Heart left ventricle (tissue), 13 donors: Measurements from ENCODE around the gene CDH18.

ENCODE experiments used
- CTCF ChIP-seq, 12 donors: fragments of 200-600 bp; sonication (generic) in 4 of 12; IDR thresholded peaks; one replicate each; pipeline versions ENCODE4 v1.5.0 to v1.8.0; 2018 to 2022; ENCODE audit warnings: antibody characterized with exemption in 12 of 12, mild to moderate bottlenecking in 5 of 12
- POLR2A ChIP-seq, 2 donors: fragments of 450-650 bp; IDR thresholded peaks; one replicate each; pipeline ENCODE4 v1.6.1; 2017; ENCODE audit warnings: antibody characterized with exemption in 2 of 2, mild to moderate bottlenecking in 2 of 2, moderate library complexity in 2 of 2
- donor health status: ischemic (EF 13 %, LVEDD 7.1; RV severe dilation, severe dysfunction).
- donor health status: DM: no; HTN: yes; CAD: no.
- donor health status: DM: no; HTN: no; CAD: no.
- donor health status: ischemic (EF 25% LVEDD 6.9; RV normal size, moderate dysfunction).
- donor health status: ischemic (EF 25% LVEDD 5.7; RV mildly dilated, moderate dysfunction).
- donor health status: ischemic (EF 35%, LVEDD 5.7; RV mildly dilated, moderate dysfunction).
- donor health status: nonischemic (EF 11% LVEDD 7.7; RV severe dilation, severe dysfunction).
- donor health status: DM: yes; HTN: yes; CAD: no.
- donor health status: PGD.
- donor health status: ischemic (EF 29% LVEDD 5.4; RV normal size, mild dysfunction).
- donor health status: nonischemic (EF 23%, LVEDD 6.1; RV moderate dilation, normal function).

DNA sequence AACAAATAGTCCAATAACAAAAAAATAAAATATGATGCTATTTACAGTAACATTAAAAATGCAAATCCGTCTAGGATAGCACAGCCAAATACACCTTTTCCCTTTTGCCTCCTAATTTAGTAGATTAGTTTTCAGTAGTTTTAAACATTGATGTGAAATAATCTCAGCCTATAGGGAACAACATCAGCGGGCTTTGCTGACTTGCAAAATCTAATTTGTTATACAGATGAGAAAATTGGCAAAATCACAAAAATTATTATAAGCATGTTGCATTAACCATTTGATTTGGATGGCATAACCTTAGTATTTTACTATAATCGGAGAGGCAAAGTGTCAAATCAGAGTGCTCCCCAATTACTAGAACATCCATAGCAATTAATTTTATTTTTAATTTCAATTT lies 563.5 kb downstream of the CDH18 start:
- TF ChIP-seq CTCF (IDR thresholded peaks at IDR 0.05) (no peak), POLR2A (IDR thresholded peaks at IDR 0.05) (no peak)
